GM19372 (cell line): ENCODE measurements around the gene PERM1.
"Not testable (repeated sequence)": the region's sequence is repeated elsewhere in the genome, so short reads cannot be mapped to it uniquely, and the experiment has no call there.

Experiments
- ATAC-seq: cut with Tn5 transposase; IDR thresholded peaks from one replicate; pipeline ENCODE4 v1.9.1; 2021; ENCODE audit warnings: mild to moderate bottlenecking, low read depth, moderate library complexity; ENCODE audit not compliant: unreplicated experiment

PERM1 gene, protein sequence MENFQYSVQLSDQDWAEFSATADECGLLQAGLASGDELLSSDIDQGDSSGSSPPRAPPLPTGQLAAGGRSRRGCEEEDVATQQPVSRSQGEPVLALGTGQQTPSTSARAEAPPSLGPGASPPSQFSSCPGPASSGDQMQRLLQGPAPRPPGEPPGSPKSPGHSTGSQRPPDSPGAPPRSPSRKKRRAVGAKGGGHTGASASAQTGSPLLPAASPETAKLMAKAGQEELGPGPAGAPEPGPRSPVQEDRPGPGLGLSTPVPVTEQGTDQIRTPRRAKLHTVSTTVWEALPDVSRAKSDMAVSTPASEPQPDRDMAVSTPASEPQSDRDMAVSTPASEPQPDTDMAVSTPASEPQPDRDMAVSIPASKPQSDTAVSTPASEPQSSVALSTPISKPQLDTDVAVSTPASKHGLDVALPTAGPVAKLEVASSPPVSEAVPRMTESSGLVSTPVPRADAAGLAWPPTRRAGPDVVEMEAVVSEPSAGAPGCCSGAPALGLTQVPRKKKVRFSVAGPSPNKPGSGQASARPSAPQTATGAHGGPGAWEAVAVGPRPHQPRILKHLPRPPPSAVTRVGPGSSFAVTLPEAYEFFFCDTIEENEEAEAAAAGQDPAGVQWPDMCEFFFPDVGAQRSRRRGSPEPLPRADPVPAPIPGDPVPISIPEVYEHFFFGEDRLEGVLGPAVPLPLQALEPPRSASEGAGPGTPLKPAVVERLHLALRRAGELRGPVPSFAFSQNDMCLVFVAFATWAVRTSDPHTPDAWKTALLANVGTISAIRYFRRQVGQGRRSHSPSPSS

DNA sequence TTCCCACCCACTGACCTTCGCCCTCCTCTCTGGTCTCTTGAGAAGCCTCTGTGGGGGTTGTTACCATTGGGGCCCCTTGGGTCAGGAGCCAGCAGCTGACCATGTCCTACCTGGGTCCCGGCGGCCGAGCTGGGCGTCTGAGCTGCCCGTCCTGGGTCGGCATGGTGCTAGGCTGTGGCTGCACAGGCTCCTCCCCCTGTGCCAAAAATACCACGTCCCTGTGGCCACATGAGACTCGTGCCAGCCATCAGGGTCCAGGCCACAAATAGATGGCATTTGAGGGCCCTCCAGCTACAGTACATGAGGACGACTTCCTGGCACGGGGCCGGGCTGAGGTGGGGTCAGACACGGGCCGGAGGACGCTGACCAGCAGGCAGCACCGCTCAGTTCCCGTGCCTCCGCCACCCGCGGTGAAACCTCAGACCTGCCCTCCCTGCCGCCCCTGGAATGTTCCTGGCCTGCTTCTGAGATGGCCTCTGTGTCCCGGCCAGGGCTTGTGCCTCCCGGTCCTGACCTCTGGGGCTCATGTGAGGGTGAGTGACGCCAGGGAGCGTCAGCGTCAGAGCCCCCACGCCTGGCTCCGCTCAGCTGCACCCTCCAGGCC lies at the start of gene PERM1:
Gene PERM1, minus strand, starts transcription at position 139 of the 604 bp plus-strand sequence. CDS start 1,064 bp downstream, outside the sequence.
- no peak for ATAC-seq

DNA sequence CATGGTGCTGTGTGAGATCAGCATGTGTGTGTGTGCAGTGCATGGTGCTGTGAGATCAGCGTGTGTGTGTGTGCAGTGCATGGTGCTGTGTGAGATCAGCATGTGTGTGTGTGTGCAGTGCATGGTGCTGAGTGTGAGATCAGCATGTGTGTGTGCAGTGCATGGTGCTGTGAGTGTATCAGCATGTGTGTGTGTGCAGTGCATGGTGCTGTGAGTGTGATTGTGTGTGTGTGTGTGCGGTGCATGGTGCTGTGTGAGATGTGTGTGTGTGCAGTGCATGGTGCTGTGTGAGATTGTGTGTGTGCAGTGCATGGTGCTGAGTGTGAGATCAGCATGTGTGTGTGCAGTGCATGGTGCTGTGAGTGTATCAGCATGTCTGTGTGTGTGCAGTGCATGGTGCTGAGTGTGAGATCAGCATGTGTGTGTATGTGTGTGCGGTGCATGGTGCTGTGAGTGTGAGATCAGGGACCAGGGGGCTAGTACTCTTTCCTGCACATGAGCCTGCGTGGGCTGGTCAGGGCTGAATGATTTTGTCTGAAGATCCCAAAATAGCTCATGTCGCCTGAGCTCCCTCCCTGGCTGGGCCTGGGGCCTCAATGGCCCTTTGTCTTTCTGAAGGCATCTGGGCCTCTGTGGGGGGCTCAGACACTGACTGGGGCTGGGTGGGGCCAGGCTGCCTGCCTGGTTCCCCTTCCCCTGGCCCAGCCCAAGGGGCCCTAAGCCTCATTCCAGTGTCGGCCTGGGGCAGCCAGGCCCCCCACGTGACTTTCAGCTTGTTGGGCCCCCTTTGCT lies 49.2 kb upstream of the PERM1 start:
- not testable (repeated sequence) for ATAC-seq

DNA sequence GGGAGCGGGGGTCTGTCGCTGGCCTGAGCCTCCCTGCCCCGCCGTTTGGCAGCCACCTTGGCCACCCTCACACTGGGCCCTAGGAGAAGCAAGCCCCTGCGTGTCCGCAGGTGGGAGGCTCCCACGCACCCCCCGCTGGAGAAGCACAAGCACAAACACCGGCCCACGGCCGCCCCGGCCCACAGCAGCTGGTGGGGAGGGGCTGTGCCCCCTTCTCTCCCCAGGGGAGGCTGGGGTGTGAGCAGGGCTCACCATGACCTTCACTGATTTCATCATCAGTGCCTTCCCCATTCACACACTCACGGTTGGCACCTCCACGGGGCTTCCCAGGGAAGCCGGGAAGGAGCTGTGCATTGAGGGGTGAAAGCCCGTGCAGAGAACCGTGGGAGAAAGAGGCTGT lies 45.9 kb upstream of the PERM1 start:
- ATAC-seq: no peak

DNA sequence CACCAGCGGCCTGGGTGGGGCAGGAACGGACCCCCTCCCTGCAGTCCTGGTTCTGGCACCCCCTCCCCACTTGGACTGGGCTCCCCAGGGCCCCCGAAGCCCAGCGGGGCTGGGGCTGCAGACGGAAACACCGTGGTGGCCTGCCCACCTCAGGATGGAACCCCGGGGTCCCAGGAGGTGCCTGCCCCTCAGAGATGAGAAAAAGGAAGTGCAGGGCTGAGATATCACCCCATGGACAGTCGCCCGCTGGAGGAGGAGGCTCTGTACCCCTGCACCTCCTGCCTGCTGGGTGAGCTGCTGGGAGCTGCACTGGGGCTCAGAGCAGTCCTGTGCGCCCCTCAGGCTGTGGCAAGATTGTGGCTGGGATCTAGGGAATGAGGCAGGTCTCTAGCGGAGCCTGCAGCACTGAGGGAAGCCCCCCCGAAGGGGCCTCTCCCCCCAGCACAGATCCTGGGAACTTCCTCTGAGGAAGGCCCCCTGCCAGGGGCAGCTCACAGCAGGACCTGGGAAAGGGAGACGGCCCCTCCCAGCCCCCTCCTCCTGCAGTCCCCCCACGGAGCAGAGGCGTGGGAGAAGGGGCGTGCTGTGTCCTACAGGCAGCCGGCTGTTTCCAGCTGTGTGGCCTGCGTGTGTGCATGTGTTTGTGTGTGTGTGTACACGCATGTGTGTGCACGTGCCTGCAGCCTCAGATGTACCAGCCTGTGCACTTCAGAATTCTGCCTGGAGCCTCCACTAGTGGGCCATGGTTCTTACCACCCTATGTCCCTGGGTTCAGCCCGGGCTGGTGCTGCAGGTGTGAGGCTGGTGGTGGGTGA lies 44.9 kb upstream of the PERM1 start:
- no peak for ATAC-seq

DNA sequence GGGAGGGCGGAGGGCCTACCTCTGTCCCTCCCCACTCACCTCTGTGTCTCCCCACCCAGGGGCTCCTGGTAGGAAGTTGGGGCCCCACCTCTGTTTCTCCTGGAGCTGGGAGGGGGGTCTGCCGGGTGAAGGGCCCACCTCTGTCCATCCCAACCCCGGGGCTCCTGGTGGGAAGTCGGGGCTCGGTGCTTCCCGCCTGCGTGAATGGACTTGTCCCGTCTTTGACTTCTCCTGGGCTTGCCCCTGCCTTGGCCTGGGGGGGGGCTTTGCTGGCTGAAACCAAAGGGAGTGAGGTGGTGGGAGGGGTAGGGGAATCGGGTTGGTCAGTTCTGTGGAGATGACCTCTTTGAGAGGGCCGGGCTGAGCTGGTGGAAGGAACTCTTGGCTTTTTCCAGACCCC lies 43.8 kb upstream of the PERM1 start:
- ATAC-seq: no peak

DNA sequence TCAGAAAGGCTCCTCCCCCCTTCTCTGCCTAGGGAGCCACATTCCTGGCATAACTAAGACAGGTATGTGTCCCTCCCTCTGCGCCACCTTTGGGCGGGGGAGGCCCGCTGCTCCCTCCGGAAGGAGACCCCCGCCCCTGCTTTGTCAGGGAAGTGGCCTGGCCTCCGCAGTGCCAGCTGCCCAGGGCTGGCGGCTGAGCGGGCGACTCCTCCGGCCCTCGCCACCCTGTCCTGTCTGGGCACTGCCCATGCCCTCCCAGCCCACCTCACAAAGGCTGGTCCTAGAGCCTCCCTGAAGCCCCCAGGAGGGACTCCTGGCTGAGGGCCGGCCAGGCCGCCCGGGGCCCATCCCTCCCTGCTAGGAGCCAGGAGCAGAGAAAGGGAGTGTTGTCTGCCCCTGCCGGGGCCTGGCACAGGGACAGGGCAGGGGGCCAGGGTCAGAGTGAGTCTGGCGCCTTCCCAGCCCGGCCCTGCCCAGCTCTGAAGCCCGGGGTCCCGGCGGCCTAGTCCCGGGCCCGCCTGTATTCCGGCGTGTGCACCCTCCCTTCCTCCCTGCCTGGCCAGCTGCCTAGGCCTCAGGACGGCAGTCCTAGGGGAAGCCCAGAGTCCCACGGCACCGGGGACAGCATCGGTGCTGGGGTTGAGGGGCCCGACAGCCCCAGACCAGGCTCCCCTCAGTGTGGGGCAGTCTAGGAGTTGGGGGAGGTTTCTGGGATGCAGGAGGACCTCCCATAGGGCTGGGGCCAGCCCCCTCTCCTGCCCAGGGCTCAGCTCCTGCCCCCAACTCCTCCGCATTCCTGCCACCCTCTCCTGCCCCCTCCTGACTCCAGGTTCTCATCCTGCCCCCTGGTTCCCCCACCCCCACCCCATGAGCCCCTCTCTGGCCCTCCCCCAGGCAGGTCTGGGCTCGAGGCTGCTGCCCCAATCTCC lies 43.1 kb upstream of the PERM1 start:
- no peak for ATAC-seq

DNA sequence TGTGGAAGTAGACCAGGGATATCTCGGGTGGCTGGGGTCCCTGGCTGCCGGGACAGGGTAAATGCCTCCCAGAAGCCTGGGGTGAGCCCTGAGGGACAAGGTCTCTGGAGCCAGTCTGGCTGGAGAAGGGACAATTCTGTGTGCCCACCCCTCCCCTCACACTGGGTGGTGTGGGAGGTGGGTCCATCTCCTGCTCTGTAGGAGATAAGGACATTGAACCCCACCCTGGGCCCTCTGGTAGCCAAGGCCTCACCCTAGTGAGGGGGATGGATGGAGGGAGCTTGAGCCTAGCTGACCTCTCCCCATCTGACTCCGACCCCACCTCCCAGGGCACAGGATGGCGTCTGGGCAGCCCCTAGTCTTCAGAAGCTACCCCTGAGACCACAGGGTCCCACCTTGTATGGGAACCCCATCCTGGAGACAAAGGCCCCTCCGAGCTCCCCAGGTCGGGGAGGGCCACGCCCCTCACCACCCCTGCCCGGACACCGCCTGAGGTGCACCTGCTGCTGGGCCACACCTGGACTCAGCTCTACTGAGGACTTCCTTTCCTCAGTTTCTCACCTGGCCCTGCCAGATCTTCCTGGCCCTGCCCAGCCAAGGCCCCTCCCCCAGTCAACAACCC lies 42.4 kb upstream of the PERM1 start:
- ATAC-seq: no peak

DNA sequence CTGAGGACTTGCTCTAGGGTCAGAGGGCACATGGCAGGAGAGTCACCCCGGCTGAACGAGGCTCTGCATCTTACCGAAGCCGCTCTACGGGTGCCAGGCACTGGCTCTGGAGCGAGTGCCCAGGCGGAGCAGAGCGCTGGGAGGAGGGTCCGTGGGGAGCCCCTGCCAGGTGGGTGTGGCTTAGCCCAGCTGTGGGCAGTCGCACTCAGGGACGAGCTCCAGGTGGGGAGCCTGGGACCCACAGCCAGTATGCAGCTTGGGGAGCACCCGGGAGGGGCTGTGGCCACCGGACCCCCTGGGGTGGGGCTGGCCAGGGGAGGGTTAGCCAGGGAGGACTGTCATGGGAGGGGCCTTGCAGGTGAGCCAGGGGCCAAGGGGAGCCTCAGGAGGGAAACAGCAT lies 41.8 kb upstream of the PERM1 start:
- ATAC-seq: no peak

DNA sequence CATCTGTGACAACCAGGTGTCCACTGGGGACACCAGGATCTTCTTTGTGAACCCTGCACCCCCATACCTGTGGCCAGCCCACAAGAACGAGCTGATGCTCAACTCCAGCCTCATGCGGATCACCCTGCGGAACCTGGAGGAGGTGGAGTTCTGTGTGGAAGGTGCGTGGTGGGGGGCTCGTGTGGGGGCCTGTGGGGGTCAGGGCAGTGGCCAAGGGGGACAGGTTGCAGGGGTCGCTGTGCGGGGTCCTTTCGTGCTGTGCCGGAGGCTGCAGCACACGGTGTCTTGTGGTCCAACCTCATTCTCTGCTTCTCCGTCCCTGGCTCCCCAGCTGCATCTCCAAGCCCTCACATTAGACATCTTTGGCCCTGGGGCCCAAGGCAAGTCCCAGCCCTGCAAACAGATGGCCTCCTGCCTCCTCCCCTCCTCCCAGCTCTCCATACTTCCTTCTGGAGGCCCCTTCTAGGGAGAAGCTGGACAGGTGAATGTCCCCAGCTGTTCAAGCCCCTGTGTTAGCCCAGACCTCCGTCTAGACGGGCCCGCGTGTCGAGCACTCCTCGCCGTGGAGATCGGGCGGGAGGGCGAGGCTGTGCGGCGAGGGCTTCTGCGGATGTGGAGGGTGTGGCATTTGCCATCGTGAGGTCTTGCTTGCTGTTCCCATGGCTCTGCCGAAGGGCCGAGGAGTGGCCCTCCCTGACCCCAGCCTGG lies 40.6 kb upstream of the PERM1 start:
- ATAC-seq: no peak

DNA sequence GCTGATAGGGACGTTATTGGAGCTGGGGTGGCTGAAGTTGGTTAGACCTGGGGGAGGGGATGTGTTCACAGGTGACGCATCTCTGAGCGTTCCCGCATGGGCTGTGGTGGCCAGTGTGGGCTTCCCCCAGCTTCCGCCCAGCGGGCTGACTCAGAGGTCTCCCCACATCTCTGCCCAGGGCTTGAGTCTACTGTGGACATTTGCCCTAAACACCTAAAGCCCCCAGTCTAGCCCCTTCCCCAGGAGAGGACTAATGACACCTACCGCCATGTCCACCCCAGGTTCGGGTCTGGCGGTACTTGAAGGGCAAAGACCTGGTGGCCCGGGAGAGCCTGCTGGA lies 40.0 kb upstream of the PERM1 start:
- ATAC-seq: no peak

DNA sequence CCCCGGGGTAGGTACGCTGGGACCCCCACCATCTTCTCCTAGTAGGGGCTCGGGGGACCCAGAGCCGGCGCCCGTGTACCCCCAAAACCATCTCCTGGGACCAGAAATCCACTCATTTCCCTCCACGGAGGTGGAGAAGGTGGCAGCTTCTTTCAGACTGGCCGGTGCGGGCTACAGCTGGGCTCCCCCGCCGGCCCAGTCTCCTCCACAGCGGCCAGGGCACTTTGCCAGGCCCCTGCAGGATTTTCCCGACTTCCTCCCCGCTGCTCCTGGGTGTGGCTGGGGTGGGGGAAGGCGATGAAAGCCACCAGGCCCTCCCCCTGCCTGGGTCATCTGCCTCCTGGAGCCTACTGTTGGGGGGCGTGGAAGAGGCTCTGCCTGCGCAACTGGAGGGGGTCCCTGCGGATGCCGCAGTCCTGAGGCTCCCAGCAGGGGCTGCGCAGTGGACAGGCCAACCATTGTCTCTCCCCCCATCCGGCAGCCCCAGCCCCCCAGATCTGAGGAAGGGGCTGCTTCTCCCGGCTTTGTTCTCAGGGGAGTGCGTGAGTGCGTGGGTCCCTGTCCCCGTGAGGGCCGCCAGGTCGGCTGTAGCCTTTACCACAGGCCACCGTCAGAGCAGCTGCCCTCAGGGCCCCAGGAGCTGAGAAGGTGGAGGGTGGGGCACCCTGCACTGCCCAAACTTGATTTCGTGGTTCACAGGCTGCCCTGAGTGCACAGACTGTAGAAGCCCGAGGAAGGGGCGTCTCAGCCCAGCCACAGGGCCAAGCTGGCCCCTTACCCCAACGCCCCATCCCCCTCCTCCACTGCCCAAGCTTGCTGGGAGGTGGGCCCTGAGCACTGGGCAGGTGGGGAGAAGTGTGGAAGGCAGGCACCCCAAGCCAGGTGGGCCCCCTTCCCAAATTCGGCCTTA lies 39.4 kb upstream of the PERM1 start:
- no peak for ATAC-seq

DNA sequence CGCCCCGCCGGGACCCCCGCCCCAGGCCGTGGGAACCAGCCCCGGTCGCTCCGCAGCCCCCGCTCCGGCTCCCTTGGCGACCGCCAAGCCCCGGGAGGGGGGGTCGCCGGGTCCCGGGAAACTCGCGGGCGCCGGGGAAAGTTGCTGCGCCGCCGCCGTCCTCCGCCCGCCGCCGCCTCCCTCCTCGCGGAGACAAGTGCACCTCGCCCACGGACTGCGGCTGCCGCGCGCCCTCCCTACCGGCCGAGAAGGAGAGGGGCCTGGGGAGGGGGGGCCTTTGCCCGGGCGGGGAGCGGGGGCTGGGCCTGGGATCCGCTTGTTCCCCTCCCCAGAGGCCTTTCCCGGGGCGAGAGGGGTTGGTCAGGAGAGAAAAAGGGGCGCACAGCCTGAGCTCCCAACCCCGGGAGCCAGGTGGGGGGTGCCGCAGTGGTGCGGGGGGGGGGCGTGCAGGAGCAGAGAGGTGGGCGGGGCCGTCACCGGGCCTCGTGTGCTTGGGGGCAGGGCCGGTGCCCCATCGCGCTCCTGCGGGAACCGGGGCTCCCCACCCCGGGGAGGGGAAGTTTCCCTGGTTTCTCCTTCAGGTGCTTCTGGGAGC lies 38.6 kb upstream of the PERM1 start:
- peak; percentile 4 for ATAC-seq

DNA sequence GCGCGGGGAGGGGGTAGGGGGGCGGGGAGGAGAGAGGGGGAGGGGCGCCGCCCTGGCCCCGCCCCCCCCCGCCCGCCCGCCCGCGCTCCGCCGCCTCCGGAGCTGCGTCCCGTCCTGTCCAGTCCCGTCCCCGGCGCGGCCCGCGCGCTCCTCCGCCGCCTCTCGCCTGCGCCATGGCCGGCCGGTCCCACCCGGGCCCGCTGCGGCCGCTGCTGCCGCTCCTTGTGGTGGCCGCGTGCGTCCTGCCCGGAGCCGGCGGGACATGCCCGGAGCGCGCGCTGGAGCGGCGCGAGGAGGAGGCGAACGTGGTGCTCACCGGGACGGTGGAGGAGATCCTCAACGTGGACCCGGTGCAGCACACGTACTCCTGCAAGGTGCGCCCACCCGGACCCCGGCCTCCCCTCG lies 38.1 kb upstream of the PERM1 start, which contains the start of gene AGRN:
Gene AGRN, plus strand, starts transcription at position 121 of the 405 bp plus-strand sequence. Its CDS starts 53 bp downstream, at position 174.
- peak; percentile 33 for ATAC-seq

DNA sequence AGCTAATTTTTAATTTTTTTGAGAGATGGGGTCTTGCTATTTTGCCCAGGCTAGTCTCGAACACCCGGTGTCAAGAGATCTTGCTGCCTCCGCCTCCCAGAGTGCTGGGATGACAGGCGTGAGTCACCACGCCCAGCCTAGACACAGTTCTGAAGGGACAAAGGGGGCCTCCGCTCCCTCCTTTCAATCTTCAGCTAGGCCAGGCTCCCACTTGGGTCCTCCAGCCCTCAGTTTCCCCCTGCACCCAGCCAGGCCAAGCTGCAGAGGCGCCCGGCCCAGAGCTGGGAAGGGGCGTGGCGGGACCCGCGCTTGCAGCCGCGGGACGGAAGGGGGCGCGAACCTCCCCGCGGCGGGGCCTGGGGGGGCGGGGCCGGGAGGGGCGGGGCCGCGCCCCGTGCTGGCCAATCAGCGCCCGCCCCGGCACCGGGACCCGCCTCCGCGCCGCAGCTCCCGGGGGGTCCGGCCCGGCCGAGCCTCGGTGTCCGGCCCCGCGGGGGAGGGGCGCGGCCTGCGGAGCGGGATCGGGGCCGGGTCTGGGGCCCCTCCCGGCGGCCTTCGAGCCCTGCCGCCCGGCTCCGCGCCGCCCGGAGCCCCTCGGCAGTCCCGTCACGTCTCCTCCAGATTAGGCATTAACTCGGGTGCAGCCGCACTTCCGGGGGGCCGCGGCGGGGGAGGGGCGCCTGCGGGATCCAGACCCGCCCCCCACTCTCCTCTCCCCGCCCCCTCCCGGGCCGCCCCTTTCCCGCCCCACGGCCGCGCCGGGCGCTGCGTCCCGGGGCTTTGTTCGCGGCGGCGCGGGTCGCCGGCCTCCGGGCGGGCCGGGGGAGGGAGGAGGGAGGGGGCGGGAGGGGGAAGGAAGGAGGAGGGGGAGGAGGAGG lies 37.5 kb upstream of the PERM1 start:
- ATAC-seq: peak; percentile 64

DNA sequence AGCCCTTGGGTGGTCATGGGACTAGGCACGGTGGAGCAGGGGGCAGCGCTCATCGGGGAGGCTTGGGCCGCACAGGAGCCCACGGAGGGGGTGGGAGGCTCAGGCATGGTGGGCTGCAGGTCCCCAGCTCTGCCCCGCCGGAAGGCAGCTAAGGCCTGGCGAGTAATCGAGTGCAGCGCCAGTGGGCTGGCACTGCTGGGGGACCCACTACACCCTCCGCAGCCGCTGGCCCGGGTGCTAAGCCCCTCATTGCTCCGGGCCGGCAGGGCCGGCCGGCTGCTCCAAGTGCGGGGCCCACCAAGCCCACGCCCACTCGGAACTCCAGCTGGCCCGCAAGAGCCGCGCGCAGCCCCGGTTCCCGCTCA lies 36.4 kb upstream of the PERM1 start:
- not testable (repeated sequence) for ATAC-seq
